Measurements from ENCODE around the gene TRIM42.

- TF ChIP-seq BCL11A (IDR thresholded peaks at IDR 0.05; ENCODE audit: low read depth in 2 of 2, low read length in 2 of 2) (no peak), POLR2A (IDR thresholded peaks at IDR 0.05; ENCODE audit: control extremely low read depth in 1 of 2, low read depth in 2 of 2, low read length in 2 of 2) (no peak), NRF1 (IDR thresholded peaks at IDR 0.05; ENCODE audit: low read depth, low read length) (no peak)
- TF ChIP-seq, protein P1, sequence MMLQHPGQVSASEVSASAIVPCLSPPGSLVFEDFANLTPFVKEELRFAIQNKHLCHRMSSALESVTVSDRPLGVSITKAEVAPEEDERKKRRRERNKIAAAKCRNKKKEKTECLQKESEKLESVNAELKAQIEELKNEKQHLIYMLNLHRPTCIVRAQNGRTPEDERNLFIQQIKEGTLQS (IDR thresholded peaks at IDR 0.05; ENCODE audit: insufficient read depth, low read depth, low read length) = no peak
Observed at GRCh38 chr3:140733623-140734022, 55.8 kb downstream of the TRIM42 start.
